PC-3 (cell line): ENCODE measurements around the gene ASPDH. TPM values are rescaled to one million over a fixed set of nuclear protein-coding genes. Genes with fewer than 3 reads are reported as not detected.

Experiments
- ATAC-seq: fragments of 200-7000 bp; cut with Tn5 transposase; 2 replicates; pipeline ENCODE4 v1.9.1; 2020; ENCODE audit warnings: mild to moderate bottlenecking, moderate library complexity
- Bru-seq: library from RNA; stranded (reverse); fragments of 400-500 nt; gene quantifications from one replicate; lab custom pipeline; 2021; lab: Mats Ljungman, UMichigan
- BruChase-seq, 2 experiments: library from RNA; stranded (reverse); fragments of 400-500 nt; gene quantifications; one replicate each; lab custom pipeline; 2021; lab: Mats Ljungman, UMichigan
- BruUV-seq: library from RNA; stranded (reverse); fragments of 400-500 nt; replicated peaks from 2 replicates; lab custom pipeline; 2021; lab: Mats Ljungman, UMichigan
- CTCF ChIA-PET: fragments of 300-600 bp; sonication (Branson Sonifier 250); formaldehyde crosslinking; loops from one replicate; lab custom pipeline; 2022; ENCODE audit warnings: antibody characterized with exemption; lab: Charles Lee
- POLR2A ChIA-PET: fragments of 300-600 bp; sonication (Branson Sonifier 250); formaldehyde crosslinking; loops from one replicate; lab custom pipeline; 2022; ENCODE audit warnings: antibody characterized with exemption; ENCODE audit not compliant: unreplicated experiment; lab: Charles Lee
- DNase-seq: peaks from one replicate; pipeline ENCODE4 v3.0.0-alpha.2; 2015
- H2AFZ ChIP-seq: fragments of 300-600 bp; sonication (generic); 2 replicates; pipeline ENCODE4 v1.6.0; 2016; ENCODE audit warnings: antibody characterized with exemption, low read length
- H3F3A ChIP-seq: fragments of 300-600 bp; sonication (generic); one replicate; pipeline ENCODE4 v1.6.0; 2017; ENCODE audit warnings: antibody characterized with exemption, low read length, control low read depth, mild to moderate bottlenecking; ENCODE audit not compliant: unreplicated experiment
- H3K27ac ChIP-seq: fragments of 300-600 bp; sonication (generic); 2 replicates; pipeline ENCODE4 v1.5.1; 2016; ENCODE audit warnings: mild to moderate bottlenecking, low read length
- H3K27me3 ChIP-seq: fragments of 300-600 bp; sonication (generic); 2 replicates; pipeline ENCODE4 v1.6.1; 2016; ENCODE audit warnings: low read length, mixed read lengths
- H3K36me3 ChIP-seq: fragments of 300-600 bp; sonication (generic); 2 replicates; pipeline ENCODE4 v1.6.1; 2016; ENCODE audit warnings: low read depth, mixed run types, low read length, mixed read lengths
- H3K4me1 ChIP-seq: fragments of 300-600 bp; sonication (generic); 2 replicates; pipeline ENCODE4 v1.5.1; 2016; ENCODE audit warnings: low read length; ENCODE audit not compliant: insufficient read depth
- H3K4me2 ChIP-seq: fragments of 300-600 bp; sonication (generic); 2 replicates; pipeline ENCODE4 v1.6.0; 2016; ENCODE audit warnings: low read length
- H3K4me3 ChIP-seq: fragments of 300-600 bp; sonication (generic); 2 replicates; pipeline ENCODE4 v1.5.1; 2016; ENCODE audit warnings: mild to moderate bottlenecking, low read length, mixed read lengths
- H3K79me2 ChIP-seq: fragments of 300-600 bp; sonication (generic); 2 replicates; pipeline ENCODE4 v1.6.1; 2017; ENCODE audit warnings: low read length, mixed read lengths
- H3K9ac ChIP-seq: fragments of 300-600 bp; sonication (generic); 2 replicates; pipeline ENCODE4 v1.6.0; 2016; ENCODE audit warnings: mild to moderate bottlenecking, low read length
- H3K9me2 ChIP-seq: fragments of 300-600 bp; sonication (generic); replicated peaks from 2 replicates; pipeline ENCODE4 v1.6.1; 2016; ENCODE audit warnings: mixed run types, low read length, mixed read lengths
- H3K9me3 ChIP-seq: fragments of 300-600 bp; sonication (generic); 2 replicates; pipeline ENCODE4 v1.6.1; 2016; ENCODE audit warnings: low read length, mixed read lengths
- H4K20me1 ChIP-seq: fragments of 300-600 bp; sonication (generic); 2 replicates; pipeline ENCODE4 v1.6.1; 2016; ENCODE audit warnings: low read length, mixed read lengths
- CTCF ChIP-seq: fragments of 300-600 bp; sonication (generic); conservative IDR thresholded peaks from 2 replicates; pipeline ENCODE4 v1.5.1; 2017; ENCODE audit warnings: antibody characterized with exemption, low read depth, mild to moderate bottlenecking, low read length
- EZH2 ChIP-seq: fragments of 300-600 bp; sonication (generic); IDR thresholded peaks from one replicate; pipeline ENCODE4 v1.6.1; 2017; ENCODE audit warnings: antibody characterized with exemption, mild to moderate bottlenecking, low read length; ENCODE audit not compliant: unreplicated experiment
- EZH2phosphoT487 ChIP-seq: fragments of 300-600 bp; sonication (generic); IDR thresholded peaks from 2 replicates; pipeline ENCODE4 v1.6.1; 2018; ENCODE audit warnings: mild to moderate bottlenecking, antibody characterized with exemption, low read length, borderline replicate concordance
- intact Hi-C: fragments of 100-400 bp; cut with micrococcal nuclease; formaldehyde crosslinking; loops from 2 replicates; pipeline ENCODE4 v1.9.0; 2023
- long read RNA-seq: library from polyadenylated mRNA; unstranded; transcript quantifications from one replicate; pipeline ENCODE4 v2.0.0, GENCODE V29; 2021; ENCODE audit not compliant: unreplicated experiment
- total RNA-seq: library from RNA; depleted of rRNA; stranded (reverse); fragments of >200 nt; gene quantifications from 2 replicates; pipeline ENCODE4 v1.2.3, GENCODE V29; 2014; rRNA removed

ASPDH gene
- total RNA-seq, result not detected in 2 replicates
- not detected for Bru-seq, nascent RNA
- not detected for BruChase-seq, experiment 1, labeled RNA remaining after a 6-hour chase
- BruChase-seq, experiment 2, labeled RNA remaining after a 2-hour chase, result not detected
- long read RNA-seq, result 0 reads

- Histone ChIP-seq H3K4me3 (no peak within 1 kb of the TSS), H3F3A (no peaks in the 10 kb centered on the region), H3K27ac (no peak within 1 kb of the TSS), H3K9ac (no peak within 1 kb of the TSS), H3K36me3 (no peaks in the 10 kb centered on the region), H3K27me3 (no peaks in the 10 kb centered on the region), H3K9me2 (no peaks in the 10 kb centered on the region), H3K79me2 (0 out of 2 replicates have a peak, but pooled peaks cover 3% of the 10 kb centered on the region), H2AFZ (no peak within 1 kb of the TSS), H3K9me3 (no peaks in the 10 kb centered on the region), H3K4me1 (peaks cover 10% of the 10 kb centered on the region; the same call in 1 of the 2 replicates), H4K20me1 (no peaks in the 10 kb centered on the region), H3K4me2 (no peak within 1 kb of the TSS)
- no peak for DNase-seq
- TF ChIP-seq CTCF (no peak), EZH2phosphoT487 (no peak), EZH2 (no peak)
- ATAC-seq, result no peak
- ChIA-PET CTCF (no interaction called here), POLR2A (no interaction called here)
- BruUV-seq, result no TSS peak
- intact Hi-C loops, result no loop called here
These were observed at the start of gene ASPDH for GRCh38 chr19:50513746-50514345. Gene ASPDH (minus strand): TSS chr19:50513913. CDS start chr19:50513823, 90 bp downstream.

DNA sequence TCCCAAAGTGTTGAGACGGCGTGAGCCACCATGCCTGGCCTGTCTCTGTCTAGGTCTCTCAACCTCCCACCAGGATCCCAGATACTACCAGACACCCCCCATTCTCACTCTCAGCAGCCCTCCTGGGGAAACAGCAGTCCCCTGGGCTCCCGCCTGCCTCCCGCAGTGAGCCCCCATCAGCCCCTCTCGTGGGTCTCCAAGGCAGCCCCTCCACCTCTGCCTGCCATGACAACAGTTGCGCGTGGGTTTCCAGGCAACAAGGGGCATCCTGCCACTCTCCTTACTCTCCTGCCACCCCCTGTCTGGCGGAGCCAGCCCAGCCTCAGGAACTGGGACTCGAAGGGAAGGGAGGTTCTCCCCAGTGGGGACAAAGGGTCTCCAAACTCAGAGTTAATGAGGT, 49.3 kb upstream of the ASPDH start:
- intact Hi-C loops, result no loop called here
- TF ChIP-seq CTCF, result no peak
- no peak for TF ChIP-seq EZH2
- no peak for TF ChIP-seq EZH2phosphoT487
- Histone ChIP-seq H3K27me3 (peaks cover 77% of the 10 kb centered on the region), H2AFZ (no peak overlapping the region), H4K20me1 (no peaks in the 10 kb centered on the region), H3K9me3 (no peaks in the 10 kb centered on the region), H3K36me3 (no peaks in the 10 kb centered on the region), H3K9ac (no peak overlapping the region), H3K27ac (no peak overlapping the region), H3K4me2 (no peak overlapping the region), H3K4me3 (no peak overlapping the region), H3K79me2 (no peaks in the 10 kb centered on the region), H3K4me1 (no peaks in the 10 kb centered on the region), H3K9me2 (no peaks in the 10 kb centered on the region), H3F3A (no peaks in the 10 kb centered on the region)
- DNase-seq (no peak), ATAC-seq (no peak)
- BruUV-seq, result no TSS peak
- ChIA-PET POLR2A (no interaction called here), CTCF (no interaction called here)

DNA sequence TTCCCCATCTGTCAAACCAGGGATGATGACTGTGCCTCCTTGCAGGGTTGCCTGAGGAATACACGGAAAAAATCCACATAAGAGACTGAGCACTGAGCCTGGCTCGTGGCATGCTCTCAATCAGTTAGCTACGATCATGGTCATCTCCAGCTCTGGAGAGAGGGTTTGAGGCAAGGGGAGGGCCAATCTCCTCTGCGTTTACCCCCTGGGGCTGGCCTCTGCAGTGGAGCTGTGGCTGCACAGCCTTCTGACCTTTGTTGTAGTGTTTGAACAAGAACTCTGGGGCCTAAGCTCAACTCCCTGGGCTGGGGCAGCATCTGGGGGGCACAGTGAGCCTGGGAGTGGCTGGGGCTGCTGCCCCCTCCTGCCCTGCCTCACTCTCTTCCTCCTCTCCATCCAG, 48.6 kb upstream of the ASPDH start:
- Histone ChIP-seq H3K79me2 (no peaks in the 10 kb centered on the region), H3K4me1 (no peaks in the 10 kb centered on the region), H3K27me3 (peaks cover 76% of the 10 kb centered on the region), H3K9ac (no peak overlapping the region), H3K9me2 (no peaks in the 10 kb centered on the region), H3K9me3 (no peaks in the 10 kb centered on the region), H3K27ac (no peak overlapping the region), H3K4me2 (no peak overlapping the region), H3K36me3 (no peaks in the 10 kb centered on the region), H4K20me1 (no peaks in the 10 kb centered on the region), H3F3A (no peaks in the 10 kb centered on the region), H2AFZ (no peak overlapping the region), H3K4me3 (no peak overlapping the region)
- intact Hi-C loops, result no loop called here
- ChIA-PET CTCF (no interaction called here), POLR2A (no interaction called here)
- BruUV-seq, result no TSS peak
- ATAC-seq, result no peak
- no peak for TF ChIP-seq EZH2phosphoT487
- no peak for TF ChIP-seq CTCF
- no peak for TF ChIP-seq EZH2
- DNase-seq, result no peak
